ENCODE results near the gene SLC35F1.

The SLC35F1 gene

GRCh38 chr6:118085665-118086064, 178.6 kb downstream of the SLC35F1 start:
- no peak for FAIRE-seq
- DNase-seq (ENCODE audit: insufficient read length, low spot score) = no peak
- TF ChIP-seq POLR2AphosphoS5 (IDR thresholded peaks at IDR 0.05; ENCODE audit: low read depth, low read length) = no peak
- TF ChIP-seq POU2F2 (IDR thresholded peaks at IDR 0.05; ENCODE audit: low read depth, low read length) = no peak
- TF ChIP-seq PAX5 (IDR thresholded peaks at IDR 0.05; ENCODE audit: insufficient read depth, low read length, severe bottlenecking) = no peak
- TF ChIP-seq SPI1 (IDR thresholded peaks at IDR 0.05; ENCODE audit: low read depth, low read length) = no peak
- TF ChIP-seq TAF1 (IDR thresholded peaks at IDR 0.05; ENCODE audit: low read depth, low read length) = no peak
- TF ChIP-seq POLR2A (IDR thresholded peaks at IDR 0.05; ENCODE audit: low read depth, low read length) = no peak

GRCh38 chr6:118086159-118086558, 179.1 kb downstream of the SLC35F1 start:
- no peak for TF ChIP-seq PAX5 (IDR thresholded peaks at IDR 0.05; ENCODE audit: insufficient read depth, low read length, severe bottlenecking)
- no peak for TF ChIP-seq TAF1 (IDR thresholded peaks at IDR 0.05; ENCODE audit: low read depth, low read length)
- TF ChIP-seq SPI1 (IDR thresholded peaks at IDR 0.05; ENCODE audit: low read depth, low read length) = no peak
- TF ChIP-seq POLR2A (IDR thresholded peaks at IDR 0.05; ENCODE audit: low read depth, low read length) = no peak
- TF ChIP-seq POLR2AphosphoS5 (IDR thresholded peaks at IDR 0.05; ENCODE audit: low read depth, low read length) = no peak
- no peak for TF ChIP-seq POU2F2 (IDR thresholded peaks at IDR 0.05; ENCODE audit: low read depth, low read length)
- no peak for FAIRE-seq
- DNase-seq (ENCODE audit: insufficient read length, low spot score) = no peak

- FAIRE-seq (no peak), DNase-seq (ENCODE audit: insufficient read length, low spot score) (no peak)
- TF ChIP-seq PAX5 (IDR thresholded peaks at IDR 0.05; ENCODE audit: insufficient read depth, low read length, severe bottlenecking) (no peak), SPI1 (IDR thresholded peaks at IDR 0.05; ENCODE audit: low read depth, low read length) (no peak), TAF1 (IDR thresholded peaks at IDR 0.05; ENCODE audit: low read depth, low read length) (no peak)
These were observed 185.0 kb downstream of the SLC35F1 start for GRCh38 chr6:118092086-118092485.

- FAIRE-seq (no peak), DNase-seq (ENCODE audit: insufficient read length, low spot score) (no peak)
- no peak for TF ChIP-seq TAF1 (IDR thresholded peaks at IDR 0.05; ENCODE audit: low read depth, low read length)
- TF ChIP-seq POU2F2 (IDR thresholded peaks at IDR 0.05; ENCODE audit: low read depth, low read length) = no peak
- TF ChIP-seq SPI1 (IDR thresholded peaks at IDR 0.05; ENCODE audit: low read depth, low read length) = no peak
These were observed 190.5 kb downstream of the SLC35F1 start for GRCh38 chr6:118097576-118097975.

- FAIRE-seq (no peak), DNase-seq (ENCODE audit: insufficient read length, low spot score) (no peak)
- no peak for TF ChIP-seq POU2F2 (IDR thresholded peaks at IDR 0.05; ENCODE audit: low read depth, low read length)
- no peak for TF ChIP-seq POLR2AphosphoS5 (IDR thresholded peaks at IDR 0.05; ENCODE audit: low read depth, low read length)
- TF ChIP-seq TAF1 (IDR thresholded peaks at IDR 0.05; ENCODE audit: low read depth, low read length) = no peak
- TF ChIP-seq POLR2A (IDR thresholded peaks at IDR 0.05; ENCODE audit: low read depth, low read length) = no peak
These were observed 193.7 kb downstream of the SLC35F1 start for GRCh38 chr6:118100717-118101116.

- TF ChIP-seq SPI1 (IDR thresholded peaks at IDR 0.05; ENCODE audit: low read depth, low read length) (no peak), PAX5 (IDR thresholded peaks at IDR 0.05; ENCODE audit: insufficient read depth, low read length, severe bottlenecking) (no peak), POU2F2 (IDR thresholded peaks at IDR 0.05; ENCODE audit: low read depth, low read length) (no peak), POLR2AphosphoS5 (IDR thresholded peaks at IDR 0.05; ENCODE audit: low read depth, low read length) (no peak), TAF1 (IDR thresholded peaks at IDR 0.05; ENCODE audit: low read depth, low read length) (no peak)
- no peak for FAIRE-seq
- no peak for DNase-seq (ENCODE audit: insufficient read length, low spot score)
These were observed 194.2 kb downstream of the SLC35F1 start for GRCh38 chr6:118101220-118101619.

GRCh38 chr6:118101831-118102345, 194.8 kb downstream of the SLC35F1 start:
- DNase-seq (ENCODE audit: insufficient read length, low spot score) (no peak), FAIRE-seq (no peak)
- TF ChIP-seq POU2F2 (IDR thresholded peaks at IDR 0.05; ENCODE audit: low read depth, low read length) = no peak
- no peak for TF ChIP-seq PAX5 (IDR thresholded peaks at IDR 0.05; ENCODE audit: insufficient read depth, low read length, severe bottlenecking)
- TF ChIP-seq SPI1 (IDR thresholded peaks at IDR 0.05; ENCODE audit: low read depth, low read length) = no peak
- no peak for TF ChIP-seq POLR2A (IDR thresholded peaks at IDR 0.05; ENCODE audit: low read depth, low read length)
- no peak for TF ChIP-seq TAF1 (IDR thresholded peaks at IDR 0.05; ENCODE audit: low read depth, low read length)
- no peak for TF ChIP-seq POLR2AphosphoS5 (IDR thresholded peaks at IDR 0.05; ENCODE audit: low read depth, low read length)

- no peak for TF ChIP-seq POU2F2 (IDR thresholded peaks at IDR 0.05; ENCODE audit: low read depth, low read length)
- no peak for TF ChIP-seq POLR2AphosphoS5 (IDR thresholded peaks at IDR 0.05; ENCODE audit: low read depth, low read length)
- no peak for TF ChIP-seq SPI1 (IDR thresholded peaks at IDR 0.05; ENCODE audit: low read depth, low read length)
- no peak for TF ChIP-seq TAF1 (IDR thresholded peaks at IDR 0.05; ENCODE audit: low read depth, low read length)
- FAIRE-seq = no peak
These were observed 195.3 kb downstream of the SLC35F1 start for GRCh38 chr6:118102401-118102800.

GRCh38 chr6:118103381-118104146, 196.5 kb downstream of the SLC35F1 start:
- DNase-seq (ENCODE audit: insufficient read length, low spot score) = no peak
- FAIRE-seq = no peak

More at GRCh38 chr6:118102401-118102800, 195.3 kb downstream of the SLC35F1 start:
- DNase-seq (ENCODE audit: insufficient read length, low spot score) = no peak

GRCh38 chr6:118122161-118122725, 215.2 kb downstream of the SLC35F1 start:
- DNase-seq (ENCODE audit: insufficient read length, low spot score) (no peak), FAIRE-seq (no peak)
- TF ChIP-seq POLR2A (IDR thresholded peaks at IDR 0.05; ENCODE audit: low read depth, low read length) = no peak
- TF ChIP-seq POLR2AphosphoS5 (IDR thresholded peaks at IDR 0.05; ENCODE audit: low read depth, low read length) = no peak
- no peak for TF ChIP-seq SPI1 (IDR thresholded peaks at IDR 0.05; ENCODE audit: low read depth, low read length)

More at GRCh38 chr6:118103381-118104146, 196.5 kb downstream of the SLC35F1 start:
- TF ChIP-seq SPI1 (IDR thresholded peaks at IDR 0.05; ENCODE audit: low read depth, low read length) (no peak), TAF1 (IDR thresholded peaks at IDR 0.05; ENCODE audit: low read depth, low read length) (no peak), POLR2AphosphoS5 (IDR thresholded peaks at IDR 0.05; ENCODE audit: low read depth, low read length) (no peak), POU2F2 (IDR thresholded peaks at IDR 0.05; ENCODE audit: low read depth, low read length) (no peak)

All from GM12891 (cell line).